Left ventricle myocardium inferior (tissue), 1 donor: ENCODE measurements around the gene CCDC121. TPM values are rescaled to one million over a fixed set of nuclear protein-coding genes. Genes with fewer than 3 reads are reported as not detected.
A peak's percentile ranks its signal among the peaks of the same experiment; 100 is the strongest.
"Not testable (repeated sequence)": the region's sequence is repeated elsewhere in the genome, so short reads cannot be mapped to it uniquely, and the experiment has no call there.

Experiments
- DNase-seq: peaks from one replicate; pipeline ENCODE4 v3.0.0-alpha.2; 2020
- H3K27ac ChIP-seq: fragments of 200-600 bp; replicated peaks from 2 replicates; pipeline ENCODE4 v1.8.0; 2021
- H3K27me3 ChIP-seq: fragments of 200-600 bp; 2 replicates; pipeline ENCODE4 v1.8.0; 2021; ENCODE audit warnings: low read depth
- H3K36me3 ChIP-seq: fragments of 200-600 bp; 2 replicates; pipeline ENCODE4 v1.8.0; 2021
- H3K4me1 ChIP-seq: fragments of 200-600 bp; 2 replicates; pipeline ENCODE4 v1.8.0; 2021
- H3K4me3 ChIP-seq: fragments of 200-600 bp; 2 replicates; pipeline ENCODE4 v1.8.0; 2021; ENCODE audit warnings: mild to moderate bottlenecking, moderate library complexity
- H3K9me3 ChIP-seq: fragments of 200-600 bp; replicated peaks from 2 replicates; pipeline ENCODE4 v1.8.0; 2021
- intact Hi-C: fragments of 100-400 bp; cut with micrococcal nuclease; formaldehyde crosslinking; loops from one replicate; pipeline ENCODE4 v1.11.0; 2022
- total RNA-seq: library from RNA; stranded (reverse); fragmentation: NEBNext Ultra II Directional; extraction: Animal tissue kit (Norgen Biotek cat#: 25700); gene quantifications from one replicate; pipeline ENCODE4 v1.2.1, GENCODE V29; 2021
- TF ChIP-seq, protein P1 (sequence below): fragments of 200-600 bp; IDR thresholded peaks from 2 replicates; pipeline ENCODE4 v1.8.0; 2021; ENCODE audit warnings: antibody characterized with exemption, mild to moderate bottlenecking, borderline replicate concordance
- donor health status: DM: no; HTN: yes; CAD: no; lungs with severe emphysema.

The CCDC121 gene
- total RNA-seq, 1 donor from 2014 or later = 6.8 TPM

DNA sequence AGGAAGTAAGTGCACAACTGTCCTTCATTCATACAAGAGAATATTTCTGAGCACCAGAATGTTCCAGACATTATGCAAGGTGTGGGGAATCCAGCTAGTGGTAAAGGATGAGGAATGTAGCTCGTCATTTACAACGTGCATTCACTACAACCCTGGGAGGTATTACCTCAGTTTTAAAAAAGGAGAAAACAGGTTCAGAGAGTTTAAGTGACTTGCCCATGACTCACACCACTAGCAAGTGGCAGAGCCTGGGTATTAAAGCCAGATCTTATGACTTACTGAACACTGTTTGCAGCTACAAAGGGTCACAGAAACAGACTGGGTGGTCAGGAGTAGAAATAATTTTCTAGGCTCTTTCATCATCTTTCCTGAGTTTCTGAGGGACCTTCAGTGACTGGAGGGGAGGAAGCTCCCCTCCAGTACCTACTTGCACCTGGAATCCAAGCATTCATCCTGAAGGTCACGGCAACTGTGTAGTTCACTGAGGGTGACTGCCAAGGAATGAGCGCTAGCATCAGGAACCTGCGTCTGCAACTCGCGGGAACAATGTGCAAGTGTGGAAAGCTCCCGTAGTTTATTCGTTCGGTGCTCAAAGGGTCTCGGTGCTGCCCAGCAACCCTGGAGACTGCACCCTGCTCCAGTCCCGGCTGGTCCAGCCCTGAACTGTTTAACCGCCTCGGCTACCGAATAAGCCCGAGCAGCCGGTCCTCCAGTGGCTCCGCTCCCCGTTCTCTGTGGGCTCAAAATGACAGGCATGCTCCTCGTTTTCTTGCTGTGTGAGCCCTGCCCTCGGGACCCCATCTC, 647 bp downstream of the CCDC121 start:
- Histone ChIP-seq H3K36me3 (peaks cover 40% of the 10 kb centered on the region), H3K9me3 (no peaks in the 10 kb centered on the region), H3K27ac (peak overlapping the region; percentile 82), H3K4me1 (peaks cover 44% of the 10 kb centered on the region), H3K4me3 (peak overlapping the region; percentile 85), H3K27me3 (no peaks in the 10 kb centered on the region)
- TF ChIP-seq, protein P1, sequence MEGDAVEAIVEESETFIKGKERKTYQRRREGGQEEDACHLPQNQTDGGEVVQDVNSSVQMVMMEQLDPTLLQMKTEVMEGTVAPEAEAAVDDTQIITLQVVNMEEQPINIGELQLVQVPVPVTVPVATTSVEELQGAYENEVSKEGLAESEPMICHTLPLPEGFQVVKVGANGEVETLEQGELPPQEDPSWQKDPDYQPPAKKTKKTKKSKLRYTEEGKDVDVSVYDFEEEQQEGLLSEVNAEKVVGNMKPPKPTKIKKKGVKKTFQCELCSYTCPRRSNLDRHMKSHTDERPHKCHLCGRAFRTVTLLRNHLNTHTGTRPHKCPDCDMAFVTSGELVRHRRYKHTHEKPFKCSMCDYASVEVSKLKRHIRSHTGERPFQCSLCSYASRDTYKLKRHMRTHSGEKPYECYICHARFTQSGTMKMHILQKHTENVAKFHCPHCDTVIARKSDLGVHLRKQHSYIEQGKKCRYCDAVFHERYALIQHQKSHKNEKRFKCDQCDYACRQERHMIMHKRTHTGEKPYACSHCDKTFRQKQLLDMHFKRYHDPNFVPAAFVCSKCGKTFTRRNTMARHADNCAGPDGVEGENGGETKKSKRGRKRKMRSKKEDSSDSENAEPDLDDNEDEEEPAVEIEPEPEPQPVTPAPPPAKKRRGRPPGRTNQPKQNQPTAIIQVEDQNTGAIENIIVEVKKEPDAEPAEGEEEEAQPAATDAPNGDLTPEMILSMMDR = no peak
- DNase-seq = no peak
- intact Hi-C loops = no loop called here

DNA sequence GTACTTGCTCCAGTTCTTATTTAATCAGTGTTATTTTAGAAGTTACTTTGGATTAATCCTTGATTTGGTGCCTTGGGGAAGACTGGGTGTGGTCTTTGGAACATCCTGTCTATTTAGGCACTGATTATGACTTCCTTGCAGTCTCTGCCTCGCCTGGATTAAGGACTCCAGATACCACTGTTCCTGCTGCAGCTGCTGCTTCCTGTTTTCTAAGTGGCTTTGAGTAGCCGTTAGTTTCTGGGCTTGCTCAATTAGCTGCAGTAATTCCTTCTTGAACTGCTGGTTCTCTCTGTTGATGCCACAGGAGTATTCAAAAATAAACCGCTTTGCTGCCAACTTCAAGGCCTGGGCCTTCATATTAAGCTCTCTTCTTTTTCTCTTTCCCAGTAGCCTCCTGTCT, 1.9 kb downstream of the CCDC121 start:
- intact Hi-C loops, H3K9me3 ChIP-seq, H3K27me3 ChIP-seq, DNase-seq, H3K4me3 ChIP-seq: not testable (repeated sequence)
- Histone ChIP-seq H3K27ac (peak overlapping the region; percentile 82), H3K4me1 (peaks cover 44% of the 10 kb centered on the region), H3K36me3 (peaks cover 40% of the 10 kb centered on the region)

DNA sequence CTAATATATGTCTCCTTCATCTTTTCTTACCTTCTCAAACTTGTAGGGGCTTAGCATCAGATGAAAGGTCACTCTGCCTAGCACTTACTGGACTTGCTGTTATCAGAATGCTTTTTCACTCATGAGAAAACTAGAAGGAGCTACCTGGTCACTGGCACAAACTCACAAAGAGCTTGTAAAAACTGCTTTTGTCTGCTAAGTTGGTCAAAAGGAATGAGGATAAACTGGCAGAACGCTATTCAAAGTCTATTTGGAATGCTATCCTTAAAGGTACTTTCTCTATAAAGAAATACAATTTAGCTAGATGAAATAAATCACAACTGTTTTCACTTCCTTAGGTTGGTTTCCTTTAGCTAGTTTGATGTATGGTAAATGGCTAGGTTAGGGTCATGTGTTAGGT, 2.5 kb downstream of the CCDC121 start:
- Histone ChIP-seq H3K27ac (peak overlapping the region; percentile 82), H3K36me3 (peaks cover 40% of the 10 kb centered on the region), H3K4me1 (peaks cover 44% of the 10 kb centered on the region)
- H3K9me3 ChIP-seq, intact Hi-C loops, H3K4me3 ChIP-seq, DNase-seq, H3K27me3 ChIP-seq: not testable (repeated sequence)

- DNase-seq = no peak
- H3K4me1 ChIP-seq = peaks cover 39% of the 10 kb centered on the region
- no peaks in the 10 kb centered on the region for H3K27me3 ChIP-seq
- H3K9me3 ChIP-seq = no peaks in the 10 kb centered on the region
- TF ChIP-seq, protein P1 = no peak
- intact Hi-C loops = no loop called here
- no peak overlapping the region for H3K4me3 ChIP-seq
- no peak overlapping the region for H3K27ac ChIP-seq
- peaks cover 46% of the 10 kb centered on the region for H3K36me3 ChIP-seq
Measured at GRCh38 chr2:27624943-27625342, 3.9 kb downstream of the CCDC121 start.

- Histone ChIP-seq H3K4me3 (no peak overlapping the region), H3K27me3 (no peaks in the 10 kb centered on the region), H3K27ac (no peak overlapping the region), H3K4me1 (peaks cover 19% of the 10 kb centered on the region), H3K9me3 (no peaks in the 10 kb centered on the region), H3K36me3 (peaks cover 66% of the 10 kb centered on the region)
- intact Hi-C loops = no loop called here
- TF ChIP-seq, protein P1 = no peak
- no peak for DNase-seq
Measured at GRCh38 chr2:27622921-27623384, 5.9 kb downstream of the CCDC121 start.

- TF ChIP-seq, protein P1 = no peak
- H3K27ac ChIP-seq = no peak overlapping the region
- H3K4me1 ChIP-seq = peaks cover 5% of the 10 kb centered on the region
- H3K36me3 ChIP-seq = peaks cover 80% of the 10 kb centered on the region
- no peak overlapping the region for H3K4me3 ChIP-seq
- DNase-seq = no peak
- H3K9me3 ChIP-seq = no peaks in the 10 kb centered on the region
- intact Hi-C loops = no loop called here
- no peaks in the 10 kb centered on the region for H3K27me3 ChIP-seq
Measured at GRCh38 chr2:27621524-27621923, 7.3 kb downstream of the CCDC121 start.
